Left renal pelvis (tissue), 4 donors: ENCODE data around the gene CRMP1. TPM values are rescaled to one million over a fixed set of nuclear protein-coding genes. Genes with fewer than 3 reads are reported as not detected.

Experiments used
- DNase-seq, 4 donors: peaks; one replicate each; pipeline ENCODE4 v3.0.0-alpha.2; 2013; ENCODE audit warnings: low read depth in 4 of 4, low spot score in 3 of 4
- polyA plus RNA-seq, 4 donors: library from polyadenylated mRNA; unstranded; fragments of 120-200 nt; gene quantifications; one replicate each; pipeline ENCODE4 v1.2.1, GENCODE V29; 2013; ENCODE audit not compliant: insufficient read length in 4 of 4

Gene CRMP1
- polyA plus RNA-seq, 4 donors: 41.1 to 62.7 (median 53.7) TPM

- DNase-seq: peak in 1 of 4 donors; percentile 42
Measured at GRCh38 chr4:5890063-5890727, 2.7 kb downstream of the CRMP1 start.

- no peak for DNase-seq
Measured at GRCh38 chr4:5889002-5889696, 3.7 kb downstream of the CRMP1 start.

GRCh38 chr4:5888222-5889001 is 4.5 kb downstream of the CRMP1 start:
- DNase-seq: no peak

GRCh38 chr4:5887361-5888221 is 5.3 kb downstream of the CRMP1 start:
- DNase-seq: no peak

- DNase-seq: no peak
Measured at GRCh38 chr4:5887011-5887360, 5.9 kb downstream of the CRMP1 start.

- no peak for DNase-seq
Measured at GRCh38 chr4:5885733-5886132, 7.2 kb downstream of the CRMP1 start.

- no peak for DNase-seq
Measured at GRCh38 chr4:5884796-5885195, 8.1 kb downstream of the CRMP1 start.

GRCh38 chr4:5883916-5884315 is 9.0 kb downstream of the CRMP1 start:
- no peak for DNase-seq

GRCh38 chr4:5882947-5883346 is 9.9 kb downstream of the CRMP1 start:
- no peak for DNase-seq

GRCh38 chr4:5881340-5881739 is 11.5 kb downstream of the CRMP1 start:
- no peak for DNase-seq

- no peak for DNase-seq
Measured at GRCh38 chr4:5878359-5878758, 14.5 kb downstream of the CRMP1 start.

GRCh38 chr4:5877392-5877791 is 15.5 kb downstream of the CRMP1 start:
- no peak for DNase-seq

GRCh38 chr4:5874811-5875449 is 18.0 kb downstream of the CRMP1 start:
- DNase-seq: no peak

GRCh38 chr4:5870701-5871100 is 22.2 kb downstream of the CRMP1 start:
- no peak for DNase-seq

- no peak for DNase-seq
Measured at GRCh38 chr4:5869966-5870619, 22.8 kb downstream of the CRMP1 start.

GRCh38 chr4:5867866-5868265 is 25.0 kb downstream of the CRMP1 start:
- DNase-seq: no peak

GRCh38 chr4:5866841-5867813 is 25.8 kb downstream of the CRMP1 start:
- no peak for DNase-seq

GRCh38 chr4:5865896-5866599 is 26.8 kb downstream of the CRMP1 start:
- no peak for DNase-seq
